CD14-positive monocyte (primary cell): Measurements from ENCODE around the gene LRRK2. TPM values are rescaled to one million over a fixed set of nuclear protein-coding genes. Genes with fewer than 3 reads are reported as not detected.
A peak's percentile ranks its signal among the peaks of the same experiment; 100 is the strongest.

Source experiments
- DNase-seq, 3 donors: peaks; one replicate each; pipeline ENCODE4 v3.0.0-alpha.2; 2011 to 2022
- H2AFZ ChIP-seq: 2 replicates; pipeline ENCODE4 v1.6.0; 2012; ENCODE audit warnings: mild to moderate bottlenecking, low read depth, low read length, inconsistent platforms; ENCODE audit not compliant: insufficient read depth, poor library complexity, severe bottlenecking
- H3K27ac ChIP-seq, 2 donors: 1 replicate in 1 of 2; 2 replicates in 1 of 2; pipeline ENCODE4 v1.5.1; 2012 to 2013; ENCODE audit warnings: low read length in 2 of 2, control low read depth in 1 of 2, inconsistent platforms in 1 of 2, low read depth in 1 of 2, mild to moderate bottlenecking in 1 of 2
- H3K27me3 ChIP-seq, 2 donors: one replicate each; pipeline versions ENCODE4 v1.6.0 to v1.6.1; 2011 to 2013; ENCODE audit warnings: low read length in 2 of 2; ENCODE audit not compliant: control insufficient read depth in 2 of 2, insufficient read depth in 2 of 2
- H3K36me3 ChIP-seq, 2 donors: replicated peaks in 1 of 2; 1 replicate in 1 of 2; 2 replicates in 1 of 2; pipeline versions ENCODE4 v1.5.1 to v1.6.1; 2012 to 2013; ENCODE audit warnings: low read length in 2 of 2, control low read depth in 1 of 2, inconsistent platforms in 1 of 2, mild to moderate bottlenecking in 1 of 2; ENCODE audit not compliant: insufficient read depth in 2 of 2, control insufficient read depth in 1 of 2
- H3K4me1 ChIP-seq, 2 donors: 1 replicate in 1 of 2; 2 replicates in 1 of 2; pipeline versions ENCODE4 v1.5.1 to v1.6.1; 2012 to 2013; ENCODE audit warnings: low read length in 2 of 2, control low read depth in 1 of 2, inconsistent platforms in 1 of 2, mild to moderate bottlenecking in 1 of 2, moderate library complexity in 1 of 2; ENCODE audit not compliant: insufficient read depth in 2 of 2, control insufficient read depth in 1 of 2
- H3K4me2 ChIP-seq: replicated peaks from 2 replicates; pipeline ENCODE3; 2012; ENCODE audit warnings: low read length, moderate library complexity, mild to moderate bottlenecking; ENCODE audit not compliant: poor library complexity, severe bottlenecking; ENCODE audit errors: extremely low read depth
- H3K4me3 ChIP-seq, 3 experiments: fragments of 200-600 bp in 1 of 3; sonication (generic) in 1 of 3; replicated peaks in 1 of 3; 1 replicate in 2 of 3; 2 replicates in 1 of 3; pipeline ENCODE4 v1.5.1; 2011 to 2013; ENCODE audit warnings: low read length in 3 of 3, mild to moderate bottlenecking in 3 of 3, control low read depth in 2 of 3, low read depth in 2 of 3, inconsistent platforms in 1 of 3, moderate library complexity in 1 of 3
- H3K79me2 ChIP-seq: 2 replicates; pipeline ENCODE4 v1.6.0; 2012; ENCODE audit warnings: mild to moderate bottlenecking, control low read depth, inconsistent platforms, low read length, moderate library complexity; ENCODE audit not compliant: insufficient read depth
- H3K9ac ChIP-seq: 2 replicates; pipeline ENCODE4 v1.6.0; 2017; ENCODE audit warnings: low read length, mild to moderate bottlenecking; ENCODE audit not compliant: insufficient read depth, poor library complexity, severe bottlenecking
- H3K9me3 ChIP-seq, 2 donors: replicated peaks in 1 of 2; 1 replicate in 1 of 2; 2 replicates in 1 of 2; pipeline versions ENCODE4 v1.5.1 to v1.6.1; 2012 to 2013; ENCODE audit warnings: low read length in 2 of 2, control low read depth in 1 of 2; ENCODE audit not compliant: control insufficient read depth in 1 of 2, insufficient read depth in 1 of 2
- H4K20me1 ChIP-seq: 2 replicates; pipeline ENCODE4 v1.6.0; 2012; ENCODE audit warnings: mild to moderate bottlenecking, low read length, control low read depth, moderate library complexity; ENCODE audit not compliant: insufficient read depth
- H3K27ac Mint-ChIP-seq, 7 donors: one replicate each; pipeline ENCODE4 v1.8.0; 2020; ENCODE audit warnings: mild to moderate bottlenecking in 7 of 7, mixed read lengths in 7 of 7, moderate library complexity in 6 of 7, inconsistent platforms in 2 of 7
- H3K27me3 Mint-ChIP-seq, 3 donors: one replicate each; pipeline ENCODE4 v1.8.0; 2021 to 2022; ENCODE audit warnings: low read depth in 3 of 3, mild to moderate bottlenecking in 3 of 3, mixed read lengths in 3 of 3, moderate library complexity in 3 of 3, inconsistent platforms in 1 of 3
- H3K36me3 Mint-ChIP-seq, 2 donors: one replicate each; pipeline ENCODE4 v1.8.0; 2020; ENCODE audit warnings: mixed read lengths in 2 of 2, inconsistent platforms in 1 of 2, mild to moderate bottlenecking in 1 of 2
- H3K4me1 Mint-ChIP-seq: one replicate; pipeline ENCODE4 v1.8.0; 2020; ENCODE audit warnings: mild to moderate bottlenecking, mixed read lengths
- H3K4me3 Mint-ChIP-seq, 2 donors: one replicate each; pipeline ENCODE4 v1.8.0; 2020; ENCODE audit warnings: mild to moderate bottlenecking in 2 of 2, mixed read lengths in 2 of 2, moderate library complexity in 1 of 2
- H3K9me3 Mint-ChIP-seq, 7 donors: one replicate each; pipeline ENCODE4 v1.8.0; 2020 to 2022; ENCODE audit warnings: mixed read lengths in 7 of 7, mild to moderate bottlenecking in 6 of 7, moderate library complexity in 6 of 7, inconsistent platforms in 2 of 7
- CTCF ChIP-seq: fragments of 200-600 bp; IDR thresholded peaks from one replicate; pipeline ENCODE4 v1.8.0; 2022; ENCODE audit warnings: antibody characterized with exemption, mild to moderate bottlenecking
- WGBS: methylation state at CpG from one replicate; pipeline ENCODE4 v1.1.5; 2013; ENCODE audit warnings: missing lambda C conversion rate; ENCODE audit not compliant: insufficient coverage; 5-methylcytosine and 5-hydroxymethylcytosine counted together
- intact Hi-C, 2 donors: fragments of 100-400 bp; cut with micrococcal nuclease; formaldehyde crosslinking; loops; one replicate each; pipeline versions ENCODE4 v1.15.0 to v1.15.1; 2023
- polyA plus RNA-seq, 3 donors: library from polyadenylated mRNA; depleted of rRNA in 1 of 3; unstranded in 2 of 3; stranded (reverse) in 1 of 3; fragments of 300-500 nt in 2 of 3; fragments of >200 nt in 1 of 3; fragmentation: Illumina TruSeq in 2 of 3; gene quantifications; 1 replicate in 2 of 3; 2 replicates in 1 of 3; pipeline ENCODE4 v1.2.3, GENCODE V29; 2012 to 2021

Gene LRRK2
- polyA plus RNA-seq, 3 donors, result 47.7 to 67.2 (median 47.9) TPM

- WGBS, result no CpG with 5 or more reads among the region's 1 CpG
- H3K4me1 Mint-ChIP-seq, result no peaks in the 10 kb centered on the region
- Histone ChIP-seq H3K9ac (no peak overlapping the region), H3K27me3 (no peaks in the 10 kb centered on the region), H2AFZ (no peak overlapping the region), H3K9me3 (peaks cover 0 to 14% of the 10 kb centered on the region in 2 donors), H4K20me1 (peaks cover 99% of the 10 kb centered on the region), H3K4me1 (no peaks in the 10 kb centered on the region), H3K4me3 (no peak overlapping the region), H3K79me2 (peaks cover 4% of the 10 kb centered on the region), H3K27ac (no peak overlapping the region), H3K4me2 (no peak overlapping the region), H3K36me3 (peaks cover 99 to 100% of the 10 kb centered on the region in 2 donors)
- no peaks in the 10 kb centered on the region for H3K27me3 Mint-ChIP-seq
- H3K36me3 Mint-ChIP-seq, result peaks cover 92 to 99% of the 10 kb centered on the region in 2 donors
- H3K27ac Mint-ChIP-seq, result peak overlapping the region in 1 of 7 donors; percentile 54
- no peak overlapping the region for H3K4me3 Mint-ChIP-seq
- intact Hi-C loops, result loop anchor here in 1 of 2 donors (10.0 kb wide), 1 partner anchor 47 kb away; no protein-coding TSS in a partner anchor
- H3K9me3 Mint-ChIP-seq, result peaks cover 0 to 17% (median 10%) of the 10 kb centered on the region in 7 donors
- TF ChIP-seq CTCF, result no peak
- DNase-seq, result no peak
Measured at GRCh38 chr12:40331886-40332285, 107.1 kb downstream of the LRRK2 start.

- Histone ChIP-seq H3K4me3 (no peak overlapping the region), H3K27me3 (no peaks in the 10 kb centered on the region), H2AFZ (no peak overlapping the region), H4K20me1 (peaks cover 100% of the 10 kb centered on the region), H3K4me1 (no peaks in the 10 kb centered on the region), H3K36me3 (peaks cover 100% of the 10 kb centered on the region in 2 donors), H3K9ac (no peak overlapping the region), H3K79me2 (peaks cover 4% of the 10 kb centered on the region), H3K9me3 (no peaks in the 10 kb centered on the region), H3K4me2 (no peak overlapping the region), H3K27ac (peak overlapping the region in 1 of 2 donors; percentile 12)
- DNase-seq, result no peak
- Mint-ChIP-seq H3K27ac (peak overlapping the region in 2 of 7 donors; percentile 12 to 32), H3K36me3 (peaks cover 92 to 95% of the 10 kb centered on the region in 2 donors), H3K27me3 (no peaks in the 10 kb centered on the region), H3K4me3 (no peak overlapping the region), H3K9me3 (peaks cover 0 to under 1% (median 0%) of the 10 kb centered on the region in 7 donors), H3K4me1 (no peaks in the 10 kb centered on the region)
- intact Hi-C loops, result loop anchor here in 1 of 2 donors (10.0 kb wide), 1 partner anchor 51 kb away; no protein-coding TSS in a partner anchor
- WGBS, result no CpG with 5 or more reads among the region's 2 CpGs
- no peak for TF ChIP-seq CTCF
Measured at GRCh38 chr12:40335991-40336390, 111.2 kb downstream of the LRRK2 start.
